ENCODE data around the gene BPIFA2.

Gene BPIFA2

DNA sequence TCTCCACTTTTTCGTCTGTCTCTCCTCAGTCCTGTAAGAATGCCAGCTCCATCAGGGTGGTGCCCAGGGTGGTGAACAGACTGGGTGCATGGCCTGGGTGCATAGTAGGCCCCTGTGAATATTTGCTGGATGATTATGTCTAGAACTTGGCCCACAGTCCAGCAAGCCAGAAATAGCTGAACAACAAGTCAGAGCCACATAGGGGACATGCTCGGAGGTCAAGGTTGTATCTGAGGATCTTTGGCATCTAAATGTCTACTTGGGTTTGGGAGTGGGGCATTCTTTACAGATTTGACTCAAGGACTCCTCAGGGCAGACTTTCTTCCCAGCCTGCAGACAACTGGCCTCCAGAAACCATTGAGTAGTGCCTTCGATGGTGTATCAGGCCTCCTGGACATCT lies 31.1 kb downstream of the BPIFA2 start:
- DNase-seq (ENCODE audit: low read depth): no peak

DNA sequence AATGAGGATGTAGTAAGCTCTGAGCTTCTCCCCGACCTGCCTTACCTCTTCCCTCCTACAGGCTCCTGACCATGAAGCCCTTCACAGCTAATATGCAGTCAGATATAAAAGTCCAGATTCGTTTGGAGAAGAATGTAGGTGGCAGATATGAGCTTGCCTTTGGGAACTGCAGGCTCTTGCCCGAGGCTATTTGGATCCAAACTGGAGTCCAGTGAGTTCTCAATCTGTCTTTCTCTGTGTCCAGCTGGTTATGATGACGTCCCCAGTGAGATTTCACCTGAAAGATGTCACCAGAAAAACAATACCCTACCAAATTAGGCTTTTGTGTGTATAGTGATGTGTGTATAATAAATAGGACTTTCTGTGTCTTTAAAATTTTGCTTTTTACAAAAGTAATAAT lies 34.5 kb downstream of the BPIFA2 start:
- DNase-seq (ENCODE audit: low read depth): no peak

DNA sequence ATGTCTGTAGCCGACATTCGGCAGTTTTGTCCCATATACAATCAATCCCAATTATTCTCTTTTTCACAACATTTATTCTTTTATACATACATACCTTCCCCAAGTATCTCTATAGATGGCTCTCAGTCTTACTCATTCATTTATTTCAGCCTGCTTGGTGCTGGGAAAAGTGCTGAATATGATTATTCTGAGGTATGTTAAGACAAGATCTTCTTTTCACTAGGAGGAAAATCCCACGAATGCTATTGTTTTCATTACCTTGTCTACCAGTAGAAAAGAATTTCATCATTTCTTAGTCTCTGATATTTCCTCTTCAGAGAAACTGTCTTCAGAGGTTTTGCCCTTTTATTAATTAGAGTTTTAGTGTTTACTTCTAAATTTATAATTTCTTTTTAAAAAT lies 35.5 kb downstream of the BPIFA2 start:
- DNase-seq (ENCODE audit: low read depth): no peak

DNA sequence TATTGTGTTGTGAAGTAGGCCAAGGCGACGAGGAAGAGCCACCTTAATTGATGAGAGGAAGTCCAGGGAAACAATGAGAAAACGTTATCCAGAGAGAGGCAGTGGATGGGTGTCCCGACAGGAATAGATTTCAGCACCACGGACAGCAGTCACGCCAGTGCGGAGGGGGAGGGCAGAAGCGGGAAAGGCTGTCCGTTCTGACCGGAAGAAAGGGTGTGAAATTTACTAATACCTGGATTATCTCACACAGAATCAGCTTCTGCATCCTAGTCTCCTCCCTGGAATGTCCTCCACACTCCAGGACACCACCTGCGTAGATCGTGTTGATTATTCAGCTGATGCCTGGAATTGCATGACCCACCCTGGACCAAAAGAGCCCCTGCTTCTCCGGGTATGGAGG lies 41.8 kb downstream of the BPIFA2 start:
- peak; percentile 5 for DNase-seq (ENCODE audit: low read depth)

DNA sequence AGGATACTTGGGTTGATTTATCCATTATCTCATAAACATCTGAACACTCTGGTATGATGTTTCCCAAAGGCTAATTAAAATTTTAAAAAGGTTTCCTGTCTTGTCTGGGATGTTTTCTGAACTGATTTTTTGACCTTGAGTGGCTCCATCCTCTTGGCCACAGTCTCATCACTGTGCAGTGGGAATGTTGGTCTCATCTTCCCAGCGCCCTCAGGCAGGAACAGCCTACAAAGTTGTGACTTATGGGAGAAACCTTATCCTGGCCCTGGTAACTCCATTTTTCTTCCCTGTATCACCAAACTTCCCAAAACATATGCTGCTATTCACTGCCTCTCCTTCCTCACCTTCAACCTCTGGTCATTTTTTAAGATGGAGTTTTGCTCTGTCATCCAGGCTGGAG lies 42.4 kb downstream of the BPIFA2 start:
- DNase-seq (ENCODE audit: low read depth): no peak

DNA sequence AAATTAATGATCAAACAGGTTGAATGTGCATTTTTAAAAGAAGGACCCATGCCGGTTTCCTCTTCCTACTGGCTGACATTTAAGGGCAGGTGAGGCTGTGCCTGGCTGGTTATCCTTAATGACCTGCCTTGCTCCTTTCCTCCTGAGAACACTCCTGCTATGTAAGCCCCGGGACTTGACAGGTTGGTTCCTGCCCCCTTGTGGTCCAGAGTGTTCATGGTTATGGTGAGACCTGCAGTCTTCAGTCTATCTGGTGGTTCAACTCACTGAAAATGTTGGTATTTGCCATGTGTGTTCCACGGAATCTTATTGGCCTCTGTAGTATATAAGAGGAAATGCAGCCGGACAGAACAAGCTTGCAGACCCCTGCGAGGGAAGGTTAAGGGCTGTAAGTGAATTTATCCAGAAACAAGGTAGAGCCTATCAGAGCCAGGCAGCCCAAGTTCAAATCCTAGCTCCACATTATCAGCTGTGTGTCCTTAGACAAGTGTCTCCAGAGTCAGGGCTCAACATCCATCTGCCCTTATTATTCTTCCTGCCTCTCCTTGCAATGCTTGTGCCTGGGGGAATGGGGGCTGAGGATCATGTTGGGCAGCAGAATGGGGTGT lies 44.0 kb downstream of the BPIFA2 start:
- no peak for DNase-seq (ENCODE audit: low read depth)

DNA sequence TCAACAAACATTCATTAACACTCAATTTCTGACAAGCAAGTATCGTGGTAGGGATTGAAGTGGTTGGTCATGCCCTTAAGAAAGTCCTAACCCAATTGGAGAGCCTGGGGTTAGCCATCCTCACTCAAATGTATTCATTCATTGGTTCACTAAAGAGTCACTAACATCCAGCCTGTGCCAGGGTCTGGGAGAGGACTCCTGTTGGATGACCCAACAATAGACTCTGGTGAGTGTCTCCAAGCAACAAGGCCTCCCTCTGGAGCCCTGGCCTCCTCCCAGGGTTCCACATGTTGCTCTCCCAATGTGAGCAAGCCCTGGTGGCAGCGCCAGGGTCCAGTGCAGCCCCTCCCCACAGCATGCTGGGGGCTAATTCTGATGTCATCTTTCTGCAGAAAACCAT lies 49.1 kb downstream of the BPIFA2 start, which contains the start of gene BPIFA3:
Gene BPIFA3, plus strand, starts transcription at position 301 of the 400 bp plus-strand sequence. CDS start 185 bp downstream, outside the sequence.
- DNase-seq (ENCODE audit: low read depth): no peak

DNA sequence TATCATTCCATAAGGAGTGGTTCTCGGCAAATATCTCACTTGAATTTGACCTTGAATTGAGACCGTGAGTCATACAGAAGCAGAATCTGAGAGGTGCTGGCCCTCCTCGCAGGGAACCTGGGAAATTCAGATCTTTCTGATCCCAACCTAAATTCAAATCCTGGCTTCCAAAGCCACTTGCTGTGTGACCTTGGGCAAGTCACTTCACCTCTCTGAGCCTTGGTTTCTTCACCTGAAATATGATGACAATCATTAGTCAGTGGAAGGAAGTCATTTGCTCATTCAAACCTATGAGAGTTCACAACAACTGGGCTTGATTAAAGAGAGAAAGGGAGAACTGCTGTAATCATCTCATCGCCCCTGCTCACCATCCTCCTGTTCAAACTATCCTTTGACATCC lies 56.4 kb downstream of the BPIFA2 start:
- no peak for DNase-seq (ENCODE audit: low read depth)

DNA sequence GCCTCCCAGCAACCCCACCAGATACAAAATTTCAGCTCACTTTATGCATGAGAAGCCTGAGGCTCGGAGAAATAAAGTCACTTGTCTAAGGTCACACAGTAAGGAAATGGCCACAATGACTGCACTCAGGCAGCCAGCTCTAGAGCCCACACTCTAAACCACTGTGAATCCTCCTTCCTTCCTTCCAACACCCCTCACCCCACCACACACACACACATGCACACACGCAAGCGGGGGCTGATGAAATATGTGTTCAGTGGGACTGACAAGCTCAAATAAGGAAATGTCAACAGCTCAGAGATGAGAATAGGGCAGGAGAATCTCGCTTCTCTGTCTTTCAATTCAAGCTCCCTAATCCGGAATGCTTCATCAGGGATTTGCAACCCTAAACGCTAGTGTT lies 61.9 kb downstream of the BPIFA2 start:
- DNase-seq (ENCODE audit: low read depth): no peak

Measured in T follicular helper cell (primary cell).